ENCODE results near the gene SLC34A1.

- no peak for TF ChIP-seq CTCF (IDR thresholded peaks at IDR 0.05)
- no peak for TF ChIP-seq POLR2A (IDR thresholded peaks at IDR 0.05)
- no peak for TF ChIP-seq POLR2AphosphoS5 (IDR thresholded peaks at IDR 0.05)
- TF ChIP-seq EP300 (IDR thresholded peaks at IDR 0.05), result no peak
These were observed 39.4 kb downstream of the SLC34A1 start for GRCh38 chr5:177423671-177424070.

All from stomach (tissue), 4 donors.